Thyroid gland (tissue), 4 donors: Measurements from ENCODE around the gene AANAT. TPM values are rescaled to one million over a fixed set of nuclear protein-coding genes. Genes with fewer than 3 reads are reported as not detected.

ENCODE experiments used
- DNase-seq, 2 donors: peaks; one replicate each; pipeline ENCODE4 v3.0.0-alpha.2; 2019
- H3K27ac ChIP-seq, 3 donors: fragments of 200-600 bp; sonication (generic); 1 replicate in 2 of 3; 2 replicates in 1 of 3; pipeline ENCODE4 v1.5.1; 2016 to 2019; ENCODE audit warnings: mild to moderate bottlenecking in 1 of 3, moderate library complexity in 1 of 3
- H3K27me3 ChIP-seq: fragments of 200-600 bp; sonication (generic); one replicate; pipeline ENCODE4 v1.5.1; 2019
- H3K36me3 ChIP-seq, 2 donors: fragments of 200-600 bp; sonication (generic); one replicate each; pipeline ENCODE4 v1.5.1; 2016 to 2019
- H3K4me1 ChIP-seq, 2 donors: fragments of 200-600 bp; sonication (generic); one replicate each; pipeline ENCODE4 v1.5.1; 2017 to 2019
- H3K4me3 ChIP-seq, 3 donors: fragments of 200-600 bp; sonication (generic); replicated peaks in 1 of 3; 1 replicate in 2 of 3; 2 replicates in 1 of 3; pipeline ENCODE4 v1.5.1; 2016; ENCODE audit warnings: mild to moderate bottlenecking in 1 of 3
- H3K9me3 ChIP-seq: fragments of 200-600 bp; sonication (generic); one replicate; pipeline ENCODE4 v1.5.1; 2017
- POLR2A ChIP-seq, 2 donors: fragments of 450-650 bp; IDR thresholded peaks; one replicate each; pipeline ENCODE4 v1.6.1; 2017; ENCODE audit warnings: antibody characterized with exemption in 2 of 2, mild to moderate bottlenecking in 2 of 2, moderate library complexity in 1 of 2
- WGBS, 2 donors: methylation state at CpG; one replicate each; pipeline ENCODE4 v1.1.5; 2017; 5-methylcytosine and 5-hydroxymethylcytosine counted together
- intact Hi-C: fragments of 100-400 bp; cut with DNase I; formaldehyde crosslinking; loops from one replicate; pipeline ENCODE4 v1.15.1; 2023
- total RNA-seq, 4 donors: library from RNA; depleted of rRNA; stranded (reverse); fragments of >200 nt; gene quantifications; one replicate each; pipeline ENCODE4 v1.2.3, GENCODE V29; 2016
- TF ChIP-seq, protein P1 (sequence below), 6 experiments: fragments of 200-600 bp in 3 of 6; fragments of 450-650 bp in 3 of 6; sonication (generic) in 3 of 6; IDR thresholded peaks; one replicate each; pipeline ENCODE4 v1.5.1; 2016 to 2019; ENCODE audit warnings: antibody characterized with exemption in 6 of 6, mild to moderate bottlenecking in 2 of 6, inconsistent platforms in 1 of 6, moderate library complexity in 1 of 6

The AANAT gene
- total RNA-seq, 4 donors from 2014 or later, result 0.81 TPM; not detected in 3

DNA sequence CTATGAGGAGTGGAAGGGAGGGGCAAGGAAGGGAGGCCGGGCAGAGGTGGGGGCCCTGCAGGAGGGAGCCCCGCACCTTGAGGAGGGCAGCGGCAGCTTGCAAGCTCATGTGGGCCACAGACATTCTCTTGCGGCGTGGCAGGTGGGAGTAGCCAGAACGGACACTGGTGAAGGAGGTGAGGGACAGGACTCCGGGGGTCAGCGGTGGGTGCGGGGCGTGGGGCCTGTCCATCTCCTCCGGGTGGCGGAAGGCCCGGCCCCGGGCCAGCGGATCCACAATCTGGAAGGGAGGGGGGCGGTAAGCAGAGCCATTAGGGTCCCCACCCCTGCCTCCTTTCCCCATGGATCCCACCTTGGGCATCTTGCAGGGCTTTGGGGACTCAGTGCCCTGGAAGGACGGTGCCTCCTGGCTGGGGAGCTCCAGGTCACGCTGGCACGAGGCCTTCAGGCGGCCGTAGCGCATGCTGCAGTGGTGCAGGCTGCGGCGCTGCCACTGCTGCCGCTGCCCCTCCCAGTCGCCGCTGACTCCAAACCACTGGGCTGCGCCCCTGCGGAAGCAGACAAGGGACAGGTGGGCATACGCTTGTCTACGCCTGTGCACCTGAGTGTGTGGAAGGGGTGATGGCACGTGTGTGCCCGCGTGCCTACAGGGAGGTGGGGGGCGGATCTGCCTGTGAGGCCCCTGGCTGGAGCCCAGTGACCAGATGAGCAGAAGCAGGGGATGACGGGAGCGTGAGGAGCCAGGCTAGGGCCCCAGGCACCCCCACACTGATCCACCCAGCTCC, 11.5 kb downstream of the AANAT start:
- intact Hi-C loops, result no loop called here
- H3K4me3 ChIP-seq, result no peak overlapping the region
- H3K9me3 ChIP-seq, result no peaks in the 10 kb centered on the region
- 91 to 94% methylated on average over 24 to 25 of the region's 37 CpGs for WGBS, 2 donors
- peaks cover 0 to 5% of the 10 kb centered on the region in 2 donors for H3K36me3 ChIP-seq
- H3K27ac ChIP-seq, result no peak overlapping the region
- no peaks in the 10 kb centered on the region for H3K4me1 ChIP-seq
- no peak for DNase-seq
- no peak for TF ChIP-seq POLR2A (IDR thresholded peaks at IDR 0.05)
- TF ChIP-seq, protein P1, sequence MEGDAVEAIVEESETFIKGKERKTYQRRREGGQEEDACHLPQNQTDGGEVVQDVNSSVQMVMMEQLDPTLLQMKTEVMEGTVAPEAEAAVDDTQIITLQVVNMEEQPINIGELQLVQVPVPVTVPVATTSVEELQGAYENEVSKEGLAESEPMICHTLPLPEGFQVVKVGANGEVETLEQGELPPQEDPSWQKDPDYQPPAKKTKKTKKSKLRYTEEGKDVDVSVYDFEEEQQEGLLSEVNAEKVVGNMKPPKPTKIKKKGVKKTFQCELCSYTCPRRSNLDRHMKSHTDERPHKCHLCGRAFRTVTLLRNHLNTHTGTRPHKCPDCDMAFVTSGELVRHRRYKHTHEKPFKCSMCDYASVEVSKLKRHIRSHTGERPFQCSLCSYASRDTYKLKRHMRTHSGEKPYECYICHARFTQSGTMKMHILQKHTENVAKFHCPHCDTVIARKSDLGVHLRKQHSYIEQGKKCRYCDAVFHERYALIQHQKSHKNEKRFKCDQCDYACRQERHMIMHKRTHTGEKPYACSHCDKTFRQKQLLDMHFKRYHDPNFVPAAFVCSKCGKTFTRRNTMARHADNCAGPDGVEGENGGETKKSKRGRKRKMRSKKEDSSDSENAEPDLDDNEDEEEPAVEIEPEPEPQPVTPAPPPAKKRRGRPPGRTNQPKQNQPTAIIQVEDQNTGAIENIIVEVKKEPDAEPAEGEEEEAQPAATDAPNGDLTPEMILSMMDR (IDR thresholded peaks at IDR 0.05), result no peak
- no peaks in the 10 kb centered on the region for H3K27me3 ChIP-seq

DNA sequence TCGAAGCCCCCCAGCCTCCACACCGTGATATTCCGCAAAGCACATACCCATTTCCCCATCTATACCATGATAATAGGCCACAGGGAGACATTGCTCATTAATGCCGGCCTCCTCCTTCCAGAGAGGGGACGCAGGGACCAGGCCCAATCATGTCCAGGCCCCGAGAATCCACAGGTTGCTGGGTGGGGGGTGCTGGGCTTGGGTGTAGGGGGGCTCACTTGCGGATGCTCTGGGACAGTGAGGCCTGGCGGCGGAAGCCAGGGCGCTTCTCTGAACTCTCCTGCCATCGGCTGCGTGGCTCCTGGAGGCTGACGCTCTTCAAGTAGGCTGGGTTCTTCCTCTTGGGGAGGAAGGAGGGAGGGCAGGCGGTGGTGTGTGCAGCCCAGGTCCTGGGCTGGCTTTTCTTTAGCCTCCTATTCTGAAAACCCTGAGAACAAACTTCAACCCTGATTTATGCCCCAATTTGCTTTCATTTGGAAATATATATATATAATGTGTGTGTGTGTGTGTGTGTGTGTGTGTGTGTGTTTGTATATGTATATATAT, 12.2 kb downstream of the AANAT start:
- H3K27ac ChIP-seq, result no peak overlapping the region

DNA sequence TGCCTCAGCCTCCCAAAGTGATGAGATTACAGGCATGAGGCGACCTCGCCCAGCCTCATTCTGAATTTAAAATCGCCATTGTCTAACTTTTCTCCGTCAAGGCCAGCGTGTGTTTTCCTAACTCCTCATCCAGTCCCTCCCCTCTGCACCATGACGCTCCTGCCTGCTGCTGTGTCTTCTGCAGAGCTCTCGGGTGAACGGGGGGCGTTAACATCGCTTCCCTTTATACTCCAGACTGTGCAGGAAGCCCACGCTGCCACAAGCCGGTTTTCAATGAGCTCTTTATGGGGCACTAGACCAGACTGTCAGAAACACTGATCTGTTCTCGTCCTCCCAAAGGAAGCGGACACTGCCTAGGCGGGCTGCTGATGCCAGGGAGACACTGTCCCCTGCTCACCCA, 13.2 kb downstream of the AANAT start:
- H3K9me3 ChIP-seq, result no peaks in the 10 kb centered on the region
- H3K4me3 ChIP-seq, result no peak overlapping the region
- peaks cover 0 to 5% of the 10 kb centered on the region in 2 donors for H3K36me3 ChIP-seq
- intact Hi-C loops, result no loop called here
- H3K27ac ChIP-seq, result no peak overlapping the region
- 74 to 76% methylated on average over 11 to 15 of the region's 15 CpGs for WGBS, 2 donors
- DNase-seq, result no peak
- H3K27me3 ChIP-seq, result no peaks in the 10 kb centered on the region
- no peaks in the 10 kb centered on the region for H3K4me1 ChIP-seq
- TF ChIP-seq POLR2A (IDR thresholded peaks at IDR 0.05), result no peak
- TF ChIP-seq, protein P1 (IDR thresholded peaks at IDR 0.05), result no peak

More for the DNA sequence above, 12.2 kb downstream of the AANAT start:
- Histone ChIP-seq H3K9me3 (no peaks in the 10 kb centered on the region), H3K4me1 (no peaks in the 10 kb centered on the region), H3K36me3 (peaks cover 0 to 5% of the 10 kb centered on the region in 2 donors), H3K27me3 (no peaks in the 10 kb centered on the region), H3K4me3 (no peak overlapping the region)
- DNase-seq, result no peak
- TF ChIP-seq POLR2A (IDR thresholded peaks at IDR 0.05), result no peak
- TF ChIP-seq, protein P1 (IDR thresholded peaks at IDR 0.05), result no peak
- WGBS, 2 donors, result 83 to 91% methylated on average over 8 to 14 of the region's 14 CpGs
- intact Hi-C loops, result no loop called here

DNA sequence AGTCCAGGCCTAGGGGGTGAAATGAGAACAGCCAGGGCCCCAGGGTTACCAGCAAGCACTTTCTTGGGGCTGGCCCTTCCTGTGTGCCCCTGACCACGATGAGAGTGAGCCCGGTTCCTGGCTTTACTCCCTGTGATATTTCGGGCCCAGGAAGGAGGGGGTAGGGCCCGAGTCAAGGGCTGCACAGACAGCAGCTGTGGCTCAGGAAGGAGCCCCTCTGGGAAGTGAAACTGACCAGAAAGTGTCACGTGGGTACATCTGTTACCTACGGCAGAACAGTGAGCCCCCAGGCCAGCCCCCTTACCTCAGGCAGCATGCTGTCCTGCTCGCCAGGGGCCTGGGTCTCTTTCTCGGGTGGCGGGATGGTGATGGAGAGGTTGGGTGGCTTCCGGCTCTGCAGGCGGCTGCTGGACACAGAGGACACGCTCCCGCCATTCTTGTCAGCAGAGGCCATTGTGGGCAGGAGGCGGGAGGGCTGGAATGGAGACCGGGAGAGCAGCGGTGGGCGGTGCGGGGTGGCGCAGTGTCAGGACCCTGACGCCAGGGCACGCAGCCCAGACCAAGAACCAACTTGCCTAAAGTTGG, 13.8 kb downstream of the AANAT start:
- Histone ChIP-seq H3K9me3 (no peaks in the 10 kb centered on the region), H3K27me3 (no peaks in the 10 kb centered on the region), H3K4me3 (no peak overlapping the region), H3K27ac (no peak overlapping the region), H3K36me3 (peaks cover 0 to 5% of the 10 kb centered on the region in 2 donors), H3K4me1 (no peaks in the 10 kb centered on the region)
- intact Hi-C loops, result no loop called here
- no peak for DNase-seq
- 79% methylated on average over 18 to 20 of the region's 21 CpGs for WGBS, 2 donors
- TF ChIP-seq, protein P1 (IDR thresholded peaks at IDR 0.05), result no peak
- TF ChIP-seq POLR2A (IDR thresholded peaks at IDR 0.05), result no peak

DNA sequence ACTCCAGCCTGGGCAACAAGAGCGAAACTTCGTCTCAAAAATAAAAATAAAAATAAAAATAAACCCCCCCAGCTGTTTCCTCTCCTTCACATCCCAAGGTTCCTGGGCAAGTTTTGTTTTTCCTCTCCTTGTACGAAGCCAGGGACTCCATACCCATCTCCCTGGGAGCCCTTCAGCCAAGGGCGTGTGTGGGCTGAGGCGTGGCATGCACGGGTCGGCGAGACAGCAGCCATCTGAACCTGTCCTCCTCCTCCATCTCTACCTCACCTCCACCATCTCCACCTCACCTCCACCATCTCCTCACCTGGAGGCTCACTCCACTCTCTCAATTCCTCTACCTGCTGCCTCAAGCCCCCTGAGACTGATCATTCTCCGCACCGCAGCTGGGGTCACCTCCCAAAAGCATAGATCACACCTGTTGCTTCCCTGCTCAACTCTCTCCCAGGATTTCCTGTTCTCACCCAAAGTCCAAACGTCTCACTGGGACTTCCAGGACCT, 16.9 kb downstream of the AANAT start:
- Histone ChIP-seq H3K4me3 (no peak overlapping the region), H3K27ac (no peak overlapping the region), H3K36me3 (peaks cover 0 to 5% of the 10 kb centered on the region in 2 donors), H3K4me1 (no peaks in the 10 kb centered on the region), H3K27me3 (no peaks in the 10 kb centered on the region), H3K9me3 (no peaks in the 10 kb centered on the region)
- WGBS, 2 donors, result 91 to 92% methylated on average over 11 of the region's 11 CpGs
- TF ChIP-seq, protein P1 (IDR thresholded peaks at IDR 0.05), result no peak
- no peak for TF ChIP-seq POLR2A (IDR thresholded peaks at IDR 0.05)
- intact Hi-C loops, result no loop called here
- DNase-seq, result no peak
